Kidney (tissue), 14 donors: ENCODE measurements around the gene HIPK2. TPM values are rescaled to one million over a fixed set of nuclear protein-coding genes. Genes with fewer than 3 reads are reported as not detected.

Experiments used
- DNase-seq, 5 donors: peaks; one replicate each; pipeline ENCODE4 v3.0.0-alpha.2; 2013 to 2020
- FAIRE-seq: peaks from 2 replicates; lab custom pipeline; 2012; peaks lifted over from hg19 to GRCh38; lab: Jason Lieb, UNC
- H3K27ac ChIP-seq, 2 donors: one replicate each; pipeline ENCODE4 v1.7.0; 2013; ENCODE audit warnings: low read depth in 2 of 2, low read length in 2 of 2, inconsistent platforms in 1 of 2
- H3K27me3 ChIP-seq: one replicate; pipeline ENCODE4 v1.7.1; 2013; ENCODE audit warnings: low read length, inconsistent platforms; ENCODE audit not compliant: control insufficient read depth, insufficient read depth
- H3K36me3 ChIP-seq, 3 donors: one replicate each; pipeline versions ENCODE4 v1.7.0 to v1.7.1; 2013; ENCODE audit warnings: low read length in 3 of 3, control low read depth in 1 of 3, inconsistent platforms in 1 of 3; ENCODE audit not compliant: insufficient read depth in 3 of 3, control insufficient read depth in 2 of 3
- H3K4me1 ChIP-seq, 3 donors: one replicate each; pipeline versions ENCODE4 v1.7.0 to v1.7.1; 2013; ENCODE audit warnings: low read length in 3 of 3, inconsistent platforms in 1 of 3, low read depth in 1 of 3; ENCODE audit not compliant: control insufficient read depth in 2 of 3, insufficient read depth in 2 of 3
- H3K4me3 ChIP-seq, 3 donors: one replicate each; pipeline versions ENCODE4 v1.7.0 to v1.8.1; 2013; ENCODE audit warnings: low read length in 3 of 3, control low read depth in 1 of 3, inconsistent platforms in 1 of 3
- H3K9ac ChIP-seq, 3 donors: one replicate each; pipeline versions ENCODE4 v1.7.0 to v1.7.1; 2013; ENCODE audit warnings: low read length in 3 of 3, control low read depth in 1 of 3, inconsistent platforms in 1 of 3
- H3K9me3 ChIP-seq, 3 donors: one replicate each; pipeline versions ENCODE4 v1.7.0 to v1.7.1; 2013; ENCODE audit warnings: low read length in 3 of 3, control low read depth in 1 of 3, inconsistent platforms in 1 of 3; ENCODE audit not compliant: control insufficient read depth in 2 of 3, insufficient read depth in 1 of 3
- intact Hi-C: fragments of 100-400 bp; cut with DNase I; formaldehyde crosslinking; loops from one replicate; pipeline ENCODE4 v1.11.1; 2022
- polyA plus RNA-seq: library from polyadenylated mRNA; stranded (reverse); fragments of 350-450 nt; fragmentation: Illumina TruSeq; extraction: RNeasy Lipid Tissue Mini Kit (QIAGEN cat#74804); gene quantifications from one replicate; pipeline ENCODE4 v1.2.3, GENCODE V29; 2014; ENCODE audit warnings: low read depth, low replicate concordance; ENCODE audit not compliant: insufficient read depth
- total RNA-seq: library from RNA; stranded (reverse); fragmentation: NEBNext Ultra II Directional; extraction: Animal tissue kit (Norgen Biotek cat#: 25700); gene quantifications from one replicate; pipeline ENCODE4 v1.2.1, GENCODE V29; 2021
- TF ChIP-seq, protein P1 (sequence below): IDR thresholded peaks from 3 replicates; pipeline ENCODE4 v1.5.1; 2012; ENCODE audit warnings: mild to moderate bottlenecking, moderate library complexity, borderline replicate concordance; ENCODE audit not compliant: insufficient read depth; ENCODE audit errors: extremely low read depth
- donor health status: control.
- donor health status: control.
- donor health status: control.
- donor health status: control.
- donor health status: control.
- donor health status: DM: yes; HTN: yes; CAD: no.
- donor health status: Normal renal cell carcinoma (clear cell type).

The HIPK2 gene
- total and polyA plus RNA-seq, 2 donors from 2014 or later = 9.6 to 153 TPM

DNA sequence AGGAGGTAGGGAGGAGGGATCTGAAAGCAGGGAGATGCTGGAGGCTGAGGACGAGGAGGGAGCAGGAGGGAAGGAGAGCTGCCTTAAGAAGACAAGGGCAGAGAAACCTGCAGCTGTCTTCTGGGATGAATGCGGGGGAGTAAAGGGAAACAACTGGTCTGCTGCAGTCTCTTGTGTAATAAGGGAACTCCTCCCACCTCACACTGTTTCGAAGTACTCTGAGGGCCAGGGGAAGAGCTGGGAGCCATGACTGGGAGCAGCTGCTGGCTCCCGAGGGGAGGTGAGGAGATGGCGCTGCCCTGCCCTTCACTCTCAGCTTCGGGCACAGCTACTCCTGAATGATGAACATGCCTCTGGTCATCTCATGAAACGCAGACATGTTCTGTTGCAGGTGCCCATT lies 189.2 kb downstream of the HIPK2 start:
- DNase-seq = peak; percentile 49 to 93 (median 80)

DNA sequence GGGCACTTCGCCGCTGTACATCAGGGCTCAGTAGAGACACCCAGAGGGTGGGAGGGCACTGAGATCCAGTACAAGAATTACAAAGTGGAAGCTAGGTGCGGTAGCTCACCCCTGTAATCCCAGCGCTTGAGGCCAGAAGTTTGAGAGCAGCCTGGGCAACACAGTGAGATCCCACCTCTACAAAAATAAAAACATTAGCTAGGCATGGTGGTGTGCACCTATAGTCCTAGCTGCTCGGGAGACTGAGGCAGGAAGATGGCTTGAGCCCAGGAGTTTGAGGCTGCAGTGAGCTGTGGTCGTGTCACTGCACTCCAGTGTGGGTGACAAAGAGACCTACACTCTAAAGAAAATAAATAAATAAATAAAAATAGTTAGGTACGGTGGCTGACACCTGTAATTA lies 190.3 kb downstream of the HIPK2 start:
- FAIRE-seq (no peak), DNase-seq (peak in 1 of 5 donors; percentile 16)
- TF ChIP-seq, protein P1, sequence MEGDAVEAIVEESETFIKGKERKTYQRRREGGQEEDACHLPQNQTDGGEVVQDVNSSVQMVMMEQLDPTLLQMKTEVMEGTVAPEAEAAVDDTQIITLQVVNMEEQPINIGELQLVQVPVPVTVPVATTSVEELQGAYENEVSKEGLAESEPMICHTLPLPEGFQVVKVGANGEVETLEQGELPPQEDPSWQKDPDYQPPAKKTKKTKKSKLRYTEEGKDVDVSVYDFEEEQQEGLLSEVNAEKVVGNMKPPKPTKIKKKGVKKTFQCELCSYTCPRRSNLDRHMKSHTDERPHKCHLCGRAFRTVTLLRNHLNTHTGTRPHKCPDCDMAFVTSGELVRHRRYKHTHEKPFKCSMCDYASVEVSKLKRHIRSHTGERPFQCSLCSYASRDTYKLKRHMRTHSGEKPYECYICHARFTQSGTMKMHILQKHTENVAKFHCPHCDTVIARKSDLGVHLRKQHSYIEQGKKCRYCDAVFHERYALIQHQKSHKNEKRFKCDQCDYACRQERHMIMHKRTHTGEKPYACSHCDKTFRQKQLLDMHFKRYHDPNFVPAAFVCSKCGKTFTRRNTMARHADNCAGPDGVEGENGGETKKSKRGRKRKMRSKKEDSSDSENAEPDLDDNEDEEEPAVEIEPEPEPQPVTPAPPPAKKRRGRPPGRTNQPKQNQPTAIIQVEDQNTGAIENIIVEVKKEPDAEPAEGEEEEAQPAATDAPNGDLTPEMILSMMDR = no peak
- intact Hi-C loops = no loop called here
- Histone ChIP-seq H3K27me3 (no peaks in the 10 kb centered on the region), H3K4me3 (no peak overlapping the region), H3K27ac (no peak overlapping the region), H3K4me1 (peaks cover 0 to under 1% (median 0%) of the 10 kb centered on the region in 3 donors), H3K9me3 (no peaks in the 10 kb centered on the region), H3K36me3 (peaks cover 4 to 54% (median 26%) of the 10 kb centered on the region in 3 donors), H3K9ac (no peak overlapping the region)

More for the DNA sequence above, 189.2 kb downstream of the HIPK2 start:
- intact Hi-C loops = no loop called here
- TF ChIP-seq, protein P1 = no peak
- Histone ChIP-seq H3K27ac (no peak overlapping the region), H3K36me3 (peaks cover 4 to 52% (median 27%) of the 10 kb centered on the region in 3 donors), H3K4me1 (no peaks in the 10 kb centered on the region), H3K27me3 (no peaks in the 10 kb centered on the region), H3K9ac (no peak overlapping the region), H3K9me3 (no peaks in the 10 kb centered on the region), H3K4me3 (no peak overlapping the region)
- no peak for FAIRE-seq

DNA sequence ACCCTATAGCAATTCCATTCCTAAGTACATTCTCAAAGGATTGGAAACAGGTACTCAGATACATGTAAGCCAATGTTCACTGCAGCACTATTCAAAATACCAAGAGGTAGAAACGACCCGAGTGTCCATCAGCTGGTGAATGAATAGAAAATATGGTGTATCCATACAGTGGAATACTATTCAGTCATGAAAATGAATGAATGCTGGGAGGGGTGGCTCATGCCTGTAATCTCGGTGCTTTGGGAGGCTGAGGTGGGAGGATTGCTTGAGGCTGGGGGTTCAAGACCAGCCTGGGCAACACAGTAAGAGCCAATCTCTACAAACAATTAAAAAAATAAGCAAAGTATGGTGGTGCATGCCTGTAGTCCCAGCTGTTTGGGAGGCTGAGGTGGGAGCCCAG lies 191.5 kb downstream of the HIPK2 start:
- Histone ChIP-seq H3K4me1 (peaks cover 0 to 10% (median 4%) of the 10 kb centered on the region in 3 donors), H3K9ac (no peak overlapping the region), H3K27ac (no peak overlapping the region), H3K27me3 (no peaks in the 10 kb centered on the region), H3K36me3 (peaks cover 5 to 48% (median 30%) of the 10 kb centered on the region in 3 donors), H3K9me3 (no peaks in the 10 kb centered on the region), H3K4me3 (no peak overlapping the region)
- TF ChIP-seq, protein P1 = no peak
- DNase-seq (no peak), FAIRE-seq (no peak)
- intact Hi-C loops = no loop called here

DNA sequence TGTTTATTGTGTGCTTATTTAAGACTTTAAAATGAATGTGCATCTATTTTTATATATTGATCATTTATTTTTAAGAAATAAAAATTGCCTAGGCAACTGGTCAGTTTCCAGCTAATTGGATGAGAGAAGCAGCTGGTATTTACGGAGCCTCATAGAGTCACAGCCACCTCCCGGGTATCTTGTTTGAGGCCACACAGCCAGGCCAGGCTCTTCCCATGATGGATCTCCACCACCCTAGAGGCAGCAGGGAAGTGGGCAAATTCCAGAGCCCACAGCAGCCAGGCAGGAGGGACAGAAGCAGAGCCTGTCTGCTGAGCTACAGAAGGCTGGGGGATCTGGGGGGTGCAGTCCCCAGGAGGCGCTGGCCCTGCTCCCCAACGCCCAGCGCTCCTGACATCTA lies 192.8 kb downstream of the HIPK2 start:
- intact Hi-C loops = no loop called here
- Histone ChIP-seq H3K27ac (no peak overlapping the region), H3K4me3 (no peak overlapping the region), H3K9me3 (no peaks in the 10 kb centered on the region), H3K27me3 (no peaks in the 10 kb centered on the region), H3K36me3 (peaks cover 9 to 54% (median 28%) of the 10 kb centered on the region in 3 donors), H3K4me1 (peaks cover 0 to 10% (median 4%) of the 10 kb centered on the region in 3 donors), H3K9ac (no peak overlapping the region)
- TF ChIP-seq, protein P1 = no peak
- FAIRE-seq (no peak), DNase-seq (peak in 1 of 5 donors; percentile 39)
